GM19240 (cell line): ENCODE results near the gene PLD1.
"Not testable (repeated sequence)": the region's sequence is repeated elsewhere in the genome, so short reads cannot be mapped to it uniquely, and the experiment has no call there.

Experiments
- DNase-seq: peaks from one replicate; pipeline ENCODE4 v3.0.0; 2011; ENCODE audit warnings: low spot score; ENCODE audit not compliant: insufficient read length

PLD1 gene

DNA sequence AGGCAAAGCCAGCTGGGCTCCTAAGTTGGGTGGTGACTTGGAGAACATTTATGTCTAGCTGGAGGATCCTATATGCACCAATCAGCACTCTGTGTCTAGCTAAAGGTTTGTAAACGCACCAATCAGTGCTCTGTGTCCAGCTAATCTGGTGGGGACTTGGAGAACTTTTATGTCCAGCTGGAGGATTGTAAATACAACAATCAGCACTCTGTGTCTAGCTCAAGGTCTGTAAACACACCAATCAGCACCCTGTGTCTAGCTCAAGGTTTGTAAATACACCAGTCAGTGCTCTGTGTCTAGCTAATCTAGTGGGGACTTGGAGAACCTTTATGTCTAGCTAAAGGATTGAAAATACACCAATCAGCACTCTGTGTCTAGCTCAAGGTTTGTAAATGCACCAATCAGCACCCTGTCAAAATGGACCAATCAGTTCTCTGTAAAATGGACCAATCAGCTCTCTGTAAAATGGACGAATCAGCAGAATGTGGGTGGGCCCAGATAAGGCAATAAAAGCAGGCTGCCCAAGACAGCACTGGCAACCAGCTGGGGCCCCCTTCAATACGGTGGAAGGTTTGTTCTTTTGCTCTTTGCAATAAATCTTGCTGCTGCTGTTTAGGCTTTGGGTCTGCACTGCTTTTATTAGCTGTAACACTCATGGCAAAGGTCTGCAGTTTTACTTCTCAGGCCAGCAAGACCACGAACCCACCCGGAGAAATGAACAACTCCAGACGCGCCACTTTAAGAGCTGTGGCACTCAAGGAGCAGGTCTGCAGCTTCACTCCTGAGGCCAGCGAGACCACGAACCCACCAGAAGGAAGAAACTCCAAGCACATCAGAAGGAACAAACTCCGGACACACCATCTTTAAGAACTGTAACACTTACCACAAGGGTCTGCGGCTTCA, 63.7 kb downstream of the PLD1 start:
- DNase-seq = not testable (repeated sequence)

DNA sequence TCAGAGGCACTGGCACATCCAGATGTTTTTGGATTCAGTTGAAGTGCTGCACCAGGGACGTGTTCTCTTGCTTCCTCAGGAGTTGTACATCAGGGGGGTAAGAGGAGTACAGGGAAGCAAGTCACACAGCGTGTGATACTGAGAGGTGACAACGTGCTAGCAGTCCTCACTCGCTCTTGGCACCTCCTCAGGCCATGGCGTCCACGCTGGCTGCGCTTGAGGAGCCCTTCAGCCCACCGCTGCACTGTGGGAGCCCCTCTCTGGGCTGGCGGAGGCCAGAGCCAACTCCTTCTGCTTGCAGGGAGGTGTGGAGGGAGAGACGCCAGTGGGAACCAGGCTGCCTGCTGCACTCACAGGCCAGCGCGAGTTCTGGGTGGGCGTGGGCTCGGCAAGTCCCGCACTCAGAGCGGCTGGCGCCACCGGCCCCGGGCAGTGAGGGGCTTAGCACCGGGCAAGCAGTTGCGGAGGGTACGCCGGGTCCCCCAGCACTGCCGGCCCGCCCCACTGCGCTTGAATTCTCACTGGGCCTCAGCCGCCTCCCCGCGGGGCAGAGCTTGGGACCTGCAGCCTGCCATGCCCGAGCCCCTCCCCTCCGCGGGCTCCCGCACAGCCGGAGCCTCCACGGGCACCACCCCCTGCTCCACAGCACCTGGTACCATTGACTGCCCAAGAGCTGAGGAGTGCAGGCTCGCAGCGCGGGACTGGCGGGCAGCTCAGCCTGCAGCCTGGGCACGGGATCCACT, 64.5 kb downstream of the PLD1 start:
- no peak for DNase-seq

- no peak for DNase-seq
Measured at GRCh38 chr3:171744158-171744741, 66.0 kb downstream of the PLD1 start.

DNA sequence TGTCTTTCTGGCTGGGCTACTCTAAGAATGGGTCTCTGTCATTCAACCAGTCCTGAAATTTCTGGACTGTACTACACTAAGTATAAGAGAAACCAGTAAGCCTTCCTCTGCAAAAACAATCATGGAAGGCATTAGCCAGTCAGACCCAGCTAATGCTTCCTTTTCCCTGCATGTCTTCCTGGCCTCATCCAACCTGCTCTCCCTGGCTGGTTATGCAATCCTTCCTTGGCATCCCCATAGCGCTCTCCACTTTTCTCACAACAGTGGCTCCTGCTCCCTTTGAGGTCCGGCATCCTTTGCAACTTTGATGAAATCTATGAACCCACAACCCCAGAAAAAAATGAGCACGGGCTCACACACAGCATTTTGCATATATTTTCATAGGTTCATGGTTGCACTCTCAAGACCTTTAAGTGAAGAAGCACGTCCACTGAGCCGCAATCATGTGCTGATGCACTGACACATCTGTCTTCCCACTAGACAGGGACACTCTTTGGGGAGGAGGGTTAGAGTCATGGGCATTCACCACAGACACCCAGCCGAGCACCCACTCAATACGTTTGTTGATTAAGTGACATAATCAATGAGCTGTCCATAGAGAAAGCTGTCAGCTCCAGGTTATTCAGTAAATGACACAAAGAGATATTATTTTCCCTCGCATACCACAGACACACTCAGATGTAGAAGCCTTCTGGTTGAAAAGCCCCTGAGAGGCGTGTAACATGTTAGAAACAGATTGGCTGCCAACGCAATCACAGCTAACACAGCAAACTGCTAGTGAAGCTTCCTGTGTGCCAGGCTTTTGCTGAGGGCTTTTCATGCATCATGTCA, 66.7 kb downstream of the PLD1 start:
- DNase-seq = no peak

- DNase-seq = no peak
Measured at GRCh38 chr3:171741377-171741776, 68.9 kb downstream of the PLD1 start.

GRCh38 chr3:171736556-171736955, 73.7 kb downstream of the PLD1 start:
- DNase-seq = no peak

DNA sequence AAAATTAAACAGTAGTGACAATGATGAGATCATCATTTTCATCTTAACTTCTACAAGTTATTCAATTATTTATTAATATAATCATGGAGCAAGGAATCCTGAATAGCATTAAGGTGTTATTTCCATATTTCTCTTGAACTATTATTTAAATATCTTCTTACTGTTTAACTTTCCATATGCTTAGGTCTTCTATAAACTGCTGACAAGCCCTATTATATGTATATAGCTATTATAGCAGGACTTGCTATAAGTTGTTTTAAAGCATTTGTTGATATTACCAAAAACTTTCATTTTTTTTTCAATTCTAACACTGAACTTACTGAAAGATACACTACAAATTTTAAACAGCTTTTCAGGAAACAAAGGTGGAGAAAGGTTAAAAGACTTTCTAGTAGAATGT, 76.7 kb downstream of the PLD1 start:
- no peak for DNase-seq

DNA sequence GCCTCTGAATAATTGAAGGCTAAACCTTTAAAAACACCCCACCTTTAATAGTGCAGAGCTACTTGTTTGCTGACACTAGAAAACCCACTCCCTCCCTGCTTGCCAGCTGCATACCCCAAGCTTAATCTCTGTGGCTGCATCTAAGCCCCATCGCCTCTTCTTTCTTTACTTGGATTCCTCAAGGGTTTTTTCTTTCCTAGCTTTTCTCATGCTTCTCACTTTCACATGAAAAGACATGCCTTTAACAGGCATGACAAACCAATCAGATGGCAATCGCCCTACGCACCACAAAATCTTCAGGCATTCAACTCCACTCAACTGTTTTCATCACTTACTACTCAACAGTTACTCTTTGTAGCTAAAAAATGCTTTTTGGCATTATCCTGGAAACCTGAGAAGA, 77.5 kb downstream of the PLD1 start:
- DNase-seq = no peak

GRCh38 chr3:171731691-171732090, 78.6 kb downstream of the PLD1 start:
- DNase-seq = no peak

DNA sequence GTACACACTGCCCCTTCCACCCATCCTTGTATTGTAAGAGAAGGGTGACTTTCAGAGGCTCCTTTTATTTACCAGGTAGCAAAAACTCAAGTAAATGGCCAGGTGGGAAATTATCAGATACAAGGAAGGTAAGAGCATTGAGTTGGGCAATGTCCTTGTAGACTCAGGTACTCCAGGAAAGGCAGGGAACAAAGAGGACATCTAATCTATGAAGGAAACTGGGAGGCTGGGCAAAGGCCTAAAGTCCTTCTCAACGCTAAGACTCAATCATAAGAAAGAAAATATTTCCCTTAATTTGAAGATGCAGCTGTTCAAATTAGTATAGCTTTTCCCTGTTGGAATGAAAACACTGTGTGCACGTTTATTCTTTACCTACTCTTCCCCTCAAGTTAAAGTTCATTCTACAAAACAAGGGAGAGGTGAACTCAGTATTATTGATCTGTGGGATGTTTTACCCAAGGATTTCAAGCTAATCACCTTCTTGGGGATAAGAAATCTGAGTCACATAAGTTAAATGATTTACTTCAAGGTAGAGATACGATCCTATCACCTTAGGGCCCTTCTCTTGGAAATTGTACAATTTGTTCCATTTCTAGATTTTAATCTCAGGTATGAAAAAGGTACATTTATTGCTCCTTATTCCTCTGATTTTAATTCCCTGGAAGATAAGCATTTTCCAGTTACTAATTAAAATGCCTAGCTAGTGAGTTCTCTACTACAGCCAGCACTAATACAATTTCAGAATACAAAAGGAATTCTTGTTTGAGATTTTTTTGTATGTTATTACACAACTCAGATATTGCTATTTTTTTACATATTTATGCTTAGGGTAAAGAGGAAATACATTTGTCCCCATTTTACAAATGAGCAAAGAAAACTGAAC, 80.6 kb downstream of the PLD1 start:
- no peak for DNase-seq

GRCh38 chr3:171727288-171727687, 83.0 kb downstream of the PLD1 start:
- DNase-seq = no peak

- no peak for DNase-seq
Measured at GRCh38 chr3:171718493-171719185, 91.6 kb downstream of the PLD1 start.

GRCh38 chr3:171715155-171715554, 95.1 kb downstream of the PLD1 start:
- DNase-seq = no peak

- no peak for DNase-seq
Measured at GRCh38 chr3:171712171-171712938, 97.9 kb downstream of the PLD1 start.

GRCh38 chr3:171711461-171712170, 98.7 kb downstream of the PLD1 start:
- DNase-seq = no peak

DNA sequence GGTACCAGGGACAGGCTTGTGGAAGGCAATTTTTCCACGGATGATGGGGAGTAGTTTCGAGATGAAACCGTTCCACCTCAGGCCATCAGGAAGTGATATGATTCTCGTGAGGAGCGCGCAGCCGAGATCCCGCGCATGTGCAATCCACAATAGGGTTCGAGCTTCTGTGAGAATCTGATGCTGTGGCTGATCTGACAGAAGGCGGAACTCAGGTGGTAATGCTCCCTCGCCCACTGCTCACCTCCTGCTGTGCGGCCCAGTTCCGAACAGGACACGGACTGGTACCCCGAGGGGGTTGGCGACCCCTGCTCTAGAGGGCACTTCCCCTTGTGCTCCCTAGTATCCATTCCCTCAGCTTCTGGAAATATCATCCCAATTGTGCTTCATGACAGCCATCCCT, 99.9 kb downstream of the PLD1 start:
- DNase-seq = no peak

DNA sequence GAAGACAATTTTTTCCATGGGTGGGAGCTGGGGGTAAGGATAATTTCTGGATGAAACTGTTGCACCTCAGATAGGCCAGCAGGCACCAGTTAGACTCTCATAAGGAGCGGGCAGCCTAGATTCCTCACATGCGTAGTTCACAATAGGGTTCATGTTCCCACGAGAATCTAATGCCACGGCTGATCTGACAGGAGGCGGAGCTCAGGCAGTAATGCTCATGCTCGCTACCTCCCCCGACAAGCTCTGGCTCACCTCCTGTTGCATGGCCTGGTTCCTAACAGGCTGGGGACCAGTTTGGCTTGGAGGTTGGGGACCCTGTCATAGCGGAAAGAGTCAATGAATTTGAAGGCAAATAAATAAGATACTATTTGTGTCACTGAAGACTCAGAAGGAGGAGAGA, 105.5 kb downstream of the PLD1 start:
- DNase-seq = no peak

DNA sequence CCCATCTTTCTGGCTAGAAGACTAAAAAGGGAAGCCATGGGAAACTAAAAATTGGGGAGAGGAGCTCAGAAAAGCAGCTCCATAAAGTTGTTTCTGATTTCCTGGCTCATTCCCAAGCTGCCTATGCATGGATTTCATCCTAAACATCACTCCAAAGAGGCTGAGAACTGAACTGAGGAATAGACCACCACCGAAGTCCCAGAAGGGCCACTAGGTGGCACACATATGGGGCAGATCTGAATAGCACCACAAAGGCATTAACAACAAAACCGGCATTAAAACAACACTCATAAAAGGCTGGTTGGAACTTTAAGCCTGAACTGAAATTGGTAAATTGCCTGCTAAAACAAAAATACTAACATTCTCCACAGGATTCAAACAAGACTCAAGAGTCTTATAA, 106.3 kb downstream of the PLD1 start:
- peak; percentile 6 for DNase-seq
